NCI-H524 (cell line): Measurements from ENCODE around the gene GAL3ST2.
"Not testable (repeated sequence)": the region's sequence is repeated elsewhere in the genome, so short reads cannot be mapped to it uniquely, and the experiment has no call there.

Source experiments
- DNase-seq, 2 experiments: peaks; one replicate each; lab custom pipeline; 2025; lab: John Stamatoyannopoulos, UW

The GAL3ST2 gene

DNA sequence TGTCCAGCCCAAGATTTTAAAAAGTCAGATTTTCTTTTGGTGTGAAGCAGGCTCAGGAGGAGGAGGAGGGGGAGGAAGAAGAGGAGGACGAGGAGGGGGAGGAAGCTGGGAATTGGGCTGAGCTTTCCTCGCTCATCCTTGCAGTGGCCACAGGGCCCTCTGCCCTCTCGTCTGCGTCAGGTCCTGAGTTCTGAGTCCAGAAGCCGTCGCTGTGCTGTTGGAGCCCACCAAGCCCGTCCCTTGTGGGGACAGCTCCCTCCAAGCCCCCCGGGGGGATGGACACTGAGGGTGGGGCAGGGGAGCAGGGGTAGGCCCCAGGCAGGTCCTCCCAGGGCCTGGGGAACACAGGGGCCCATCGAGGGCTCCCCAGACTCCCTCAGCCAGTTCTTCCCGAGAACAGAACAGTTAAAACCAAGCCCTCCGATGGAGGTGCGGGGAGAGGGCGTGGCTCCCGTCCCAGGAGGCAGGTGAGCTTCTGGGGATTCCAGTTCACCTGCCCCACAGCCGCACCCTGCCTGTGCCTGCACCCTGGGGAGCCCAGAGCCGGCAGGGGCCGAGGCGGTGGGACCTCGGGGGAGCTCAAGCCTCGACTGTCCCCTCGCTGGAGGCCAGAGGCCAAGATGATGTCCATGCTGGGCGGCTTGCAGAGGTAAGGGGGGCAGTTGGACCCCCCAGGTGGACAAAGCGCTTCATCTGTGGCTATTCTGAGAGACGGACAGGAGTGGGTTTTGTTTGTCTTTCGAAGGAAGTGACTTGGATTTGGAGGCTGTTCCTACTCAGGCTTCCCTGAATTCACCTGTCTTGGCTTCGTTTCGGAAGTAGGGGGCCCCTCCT lies at the start of gene GAL3ST2:
GAL3ST2 (plus strand) TSS at position 487 of the 834 bp plus-strand sequence; CDS start at position 621, 134 bp downstream.
- no peak for DNase-seq

DNA sequence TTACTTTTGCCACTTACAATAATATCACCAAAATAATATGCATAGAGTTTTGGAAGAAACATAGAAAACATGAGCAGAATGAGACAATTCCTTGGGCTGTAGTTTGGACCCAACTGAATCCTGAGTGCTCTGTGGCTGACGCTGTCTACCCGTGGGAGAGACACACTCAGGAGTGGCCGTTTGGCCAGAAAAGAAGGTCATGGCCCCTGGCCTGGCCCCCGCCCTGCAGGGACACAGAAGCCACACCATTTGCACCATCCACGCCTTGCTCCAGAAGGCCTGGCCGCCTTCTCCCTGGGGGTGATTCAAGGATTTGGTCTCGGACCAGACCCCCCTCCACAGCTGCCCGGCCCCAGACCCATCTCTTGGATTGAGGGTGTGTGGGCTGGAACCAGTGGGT lies 48.6 kb upstream of the GAL3ST2 start:
- DNase-seq: no peak

DNA sequence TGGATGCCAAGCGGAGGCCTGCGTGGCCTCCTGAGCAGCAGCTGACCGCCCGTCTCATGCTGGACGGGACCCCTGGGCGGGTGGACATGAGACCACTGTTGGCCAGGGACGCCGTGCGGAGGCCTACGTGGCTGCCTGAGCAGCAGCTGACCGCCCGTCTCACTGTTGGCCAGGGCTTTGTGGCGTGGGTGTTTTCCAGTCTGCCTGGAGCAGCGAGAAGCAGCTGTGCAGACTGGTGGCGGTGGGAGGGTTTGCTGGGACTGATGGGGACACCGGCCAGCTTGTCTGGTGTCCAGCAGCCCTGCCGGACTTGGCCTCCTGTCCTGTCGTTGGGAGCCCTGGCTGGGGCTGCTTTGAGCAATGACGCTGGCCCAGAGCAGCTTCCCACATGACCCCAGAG lies 48.0 kb upstream of the GAL3ST2 start:
- no peak for DNase-seq

DNA sequence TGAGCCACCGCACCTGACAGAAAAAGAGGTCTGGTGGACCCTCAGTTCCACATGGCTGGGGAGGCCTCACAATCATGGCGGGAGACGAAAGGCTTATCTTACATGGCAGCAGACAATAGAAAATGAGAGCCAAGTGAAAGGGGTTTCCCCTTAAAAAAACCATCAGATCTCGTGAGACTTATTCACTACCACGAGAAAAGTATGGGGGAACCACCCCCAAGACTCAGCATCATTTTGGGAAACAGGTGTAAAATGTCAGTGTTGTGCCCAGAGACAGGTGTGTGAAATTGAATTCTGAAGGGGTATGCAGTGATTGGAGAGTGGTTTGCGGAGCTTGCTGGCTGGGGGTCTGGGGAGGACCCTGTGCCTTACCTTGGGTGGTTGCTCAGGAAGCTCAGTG lies 46.8 kb upstream of the GAL3ST2 start:
- no peak for DNase-seq

DNA sequence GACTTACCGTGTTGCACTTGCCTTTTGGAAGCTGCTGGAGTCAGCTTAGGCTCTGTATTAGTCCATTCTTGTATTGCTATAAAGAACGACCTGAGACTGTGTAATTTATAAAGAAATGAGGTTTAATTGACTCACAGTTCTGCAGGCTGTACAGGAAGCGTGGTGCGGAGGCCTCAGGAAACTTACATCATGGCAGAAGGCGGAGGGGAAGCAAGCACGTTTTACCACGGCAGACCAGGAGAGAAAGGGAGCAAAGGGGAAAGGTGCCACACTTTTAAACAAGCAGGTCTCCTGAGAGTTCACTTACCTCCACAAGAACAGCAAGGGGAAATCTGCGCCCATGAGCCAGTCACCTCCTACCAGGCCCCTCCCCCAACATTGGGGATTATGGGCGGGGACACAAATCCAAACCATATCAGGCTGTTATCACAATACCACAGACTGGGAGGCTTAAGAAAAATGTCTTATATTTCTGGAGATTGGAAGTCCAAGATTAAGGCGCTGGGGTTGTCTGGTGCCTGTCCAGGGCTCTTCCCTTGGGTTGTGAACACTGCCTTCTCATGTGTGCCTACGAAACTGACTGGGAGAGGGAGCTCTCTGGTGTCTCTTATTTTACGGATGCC lies 45.8 kb upstream of the GAL3ST2 start:
- DNase-seq: no peak

DNA sequence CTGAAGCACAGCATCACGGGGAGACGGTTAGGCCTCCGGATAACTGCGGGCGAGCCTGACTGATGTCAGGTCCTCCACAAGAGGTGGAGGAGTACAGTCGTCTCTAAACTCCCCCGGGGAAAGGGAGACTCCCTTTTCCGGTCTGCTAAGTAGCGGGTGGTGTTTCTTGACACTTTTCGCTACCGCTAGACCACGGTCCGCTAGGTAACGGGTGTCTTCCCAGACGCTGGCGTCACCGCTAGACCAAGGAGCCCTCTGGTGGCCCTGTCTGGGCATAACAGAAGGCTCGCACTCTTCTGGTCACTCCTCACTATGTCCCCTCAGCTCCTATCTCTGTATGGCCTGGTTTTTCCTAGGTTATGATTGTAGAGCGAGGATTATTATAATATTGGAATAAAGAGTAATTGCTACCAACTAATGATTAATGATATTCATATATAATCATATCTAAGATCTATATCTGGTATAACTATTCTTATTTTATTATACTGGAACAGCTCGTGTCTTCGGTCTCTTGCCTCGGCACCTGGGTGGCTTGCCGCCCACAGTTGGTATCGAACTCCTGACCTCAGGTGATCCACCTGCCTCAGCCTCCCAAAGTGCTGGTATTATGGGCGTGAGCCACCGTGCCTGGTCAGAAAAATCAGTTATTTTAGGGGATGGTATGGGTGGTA lies 44.0 kb upstream of the GAL3ST2 start:
- peak in 1 of 2 experiments; percentile 27 for DNase-seq

DNA sequence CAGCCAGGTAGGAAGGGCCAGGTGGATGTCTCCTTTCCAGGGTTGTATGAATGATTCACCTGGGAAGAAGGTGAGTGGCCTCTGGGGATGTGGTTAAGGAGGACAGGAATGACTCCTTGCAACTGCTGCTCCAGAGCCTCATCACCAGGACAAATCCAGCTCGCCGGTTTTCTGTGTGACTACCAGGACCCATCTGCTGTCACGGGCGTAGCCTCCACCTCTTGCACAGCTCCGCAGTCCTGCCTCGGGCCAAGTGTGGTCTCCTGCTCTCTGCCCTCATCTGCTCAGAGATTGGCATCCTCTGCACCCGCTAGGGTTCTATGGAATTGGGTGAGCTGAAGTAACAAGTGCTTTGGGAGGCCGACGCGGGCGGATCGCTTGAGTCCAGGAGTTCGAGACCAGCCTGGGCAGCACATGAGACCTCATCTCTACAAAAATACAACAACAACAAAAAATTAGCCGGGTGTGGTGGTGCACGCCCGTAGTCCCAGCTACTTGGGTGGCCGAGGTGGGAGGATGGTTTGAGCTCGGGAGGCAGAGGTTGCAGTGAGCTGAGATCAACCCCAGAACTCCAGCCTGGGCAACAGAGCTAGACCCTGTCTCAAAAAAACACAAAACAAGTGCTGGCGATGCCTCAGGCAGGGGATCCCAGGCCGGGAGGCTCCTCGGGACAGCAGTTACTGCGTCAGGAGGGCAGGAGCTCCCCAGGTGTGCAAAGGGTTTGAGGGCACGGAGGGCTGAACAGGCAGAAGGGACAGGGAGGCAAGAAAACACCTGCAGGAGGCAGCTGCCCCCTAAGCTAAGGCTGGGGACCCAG lies 43.0 kb upstream of the GAL3ST2 start:
- no peak for DNase-seq

DNA sequence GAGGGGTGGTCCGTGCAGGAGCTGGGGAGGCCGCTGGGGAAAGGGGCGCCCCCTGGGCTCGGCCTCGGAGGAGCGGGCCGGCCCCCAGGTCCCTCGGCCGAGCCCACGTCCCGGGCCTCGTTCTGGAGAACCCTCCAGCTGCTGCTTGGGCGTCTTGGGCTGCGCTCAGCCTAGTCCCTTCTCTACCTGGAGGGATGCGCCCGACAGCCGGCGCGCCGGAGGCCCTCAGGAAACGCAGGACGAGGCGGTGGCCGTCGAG lies 42.5 kb upstream of the GAL3ST2 start:
- no peak for DNase-seq

DNA sequence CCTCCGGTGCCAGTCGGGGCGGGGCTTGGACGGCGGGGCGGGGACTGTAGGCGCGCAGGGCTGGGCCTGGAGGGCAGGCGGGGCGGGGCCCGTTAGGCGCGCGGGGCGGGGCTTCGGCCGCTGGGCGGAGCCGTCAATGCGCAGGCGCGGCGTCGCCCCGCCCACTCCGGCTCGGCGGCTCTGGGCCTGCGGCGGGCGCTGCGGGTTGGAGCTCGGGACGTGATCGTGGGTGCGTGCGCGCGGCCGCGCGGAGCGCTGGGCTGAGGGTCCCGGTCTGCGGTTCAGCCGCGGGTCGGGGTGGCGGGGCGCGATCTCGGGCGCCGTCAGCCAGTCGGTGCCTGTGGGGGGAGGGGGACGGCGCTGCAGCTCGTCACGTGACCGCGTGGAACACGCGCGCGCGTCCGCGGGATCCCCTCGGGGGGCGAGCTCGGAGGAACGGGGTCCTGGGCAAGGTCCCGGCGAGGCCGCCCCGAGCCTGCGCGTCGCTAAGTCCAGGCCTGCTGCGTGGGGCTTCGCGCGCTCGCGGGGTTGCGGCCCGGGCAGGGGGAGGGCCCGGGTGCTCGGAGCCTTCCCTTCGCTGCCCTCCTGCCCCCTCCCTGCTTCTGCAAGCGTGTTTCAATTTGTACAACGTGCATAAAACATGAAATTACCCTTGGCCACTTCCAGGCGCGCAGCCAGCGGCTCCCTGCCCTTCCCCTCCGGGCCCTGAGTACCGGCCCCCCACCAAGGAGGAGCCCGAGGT lies 42.0 kb upstream of the GAL3ST2 start, which contains the start of gene D2HGDH:
D2HGDH (plus strand) TSS at position 164 of the 742 bp plus-strand sequence. CDS start 595 bp downstream, outside the sequence.
- peak; percentile 61 to 78 for DNase-seq

DNA sequence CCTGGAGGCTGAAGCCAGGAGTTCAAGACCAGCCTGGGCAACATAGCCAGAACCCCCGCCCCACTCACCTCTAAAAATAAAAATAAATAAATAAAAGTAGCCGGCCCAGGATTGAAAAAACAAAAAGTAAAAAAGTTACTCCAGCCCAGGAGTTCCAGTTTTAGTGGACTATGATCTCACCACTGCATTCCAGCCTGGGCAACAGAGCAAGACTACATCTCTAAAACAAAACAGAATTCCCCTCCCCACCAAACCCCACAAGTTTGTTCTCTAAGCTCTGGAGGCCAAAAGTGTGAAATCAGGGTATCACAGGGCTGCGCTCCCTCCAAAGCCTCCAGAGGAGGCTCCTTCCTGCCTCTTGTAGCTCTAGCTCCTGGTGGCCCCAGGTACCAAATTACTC lies 40.5 kb upstream of the GAL3ST2 start:
- DNase-seq: no peak

DNA sequence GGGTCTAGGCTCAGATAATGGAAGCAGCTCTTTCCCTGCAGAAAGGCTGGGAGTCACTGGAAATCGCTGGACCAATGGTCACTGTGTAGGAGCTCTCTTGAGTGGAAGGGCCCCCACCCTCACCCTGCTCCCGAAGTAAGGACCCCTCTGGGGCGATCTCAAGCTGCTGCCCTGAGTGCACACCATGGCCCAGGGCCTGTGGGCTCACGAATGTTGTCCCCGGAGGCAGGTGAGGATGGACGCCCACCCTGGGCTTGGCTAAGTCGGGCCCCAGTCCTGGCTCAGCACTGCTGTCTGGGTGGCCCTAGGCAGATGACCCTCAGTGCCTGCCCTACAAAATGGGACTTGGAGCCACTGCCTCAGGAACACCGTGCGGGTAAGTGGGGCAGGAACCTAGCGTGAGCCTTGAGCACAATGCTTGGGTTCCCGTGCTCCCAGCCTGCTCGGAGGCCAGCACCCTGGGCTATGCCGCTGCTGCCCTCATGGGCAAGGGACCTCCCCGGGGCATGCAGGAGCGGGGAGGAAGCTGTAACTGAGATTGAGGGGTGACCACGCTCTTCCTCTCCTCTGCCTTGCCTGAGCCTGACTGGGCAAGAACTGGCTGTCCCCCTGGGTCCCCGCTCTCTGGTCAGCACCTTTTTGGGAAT lies 38.5 kb upstream of the GAL3ST2 start:
- no peak for DNase-seq

DNA sequence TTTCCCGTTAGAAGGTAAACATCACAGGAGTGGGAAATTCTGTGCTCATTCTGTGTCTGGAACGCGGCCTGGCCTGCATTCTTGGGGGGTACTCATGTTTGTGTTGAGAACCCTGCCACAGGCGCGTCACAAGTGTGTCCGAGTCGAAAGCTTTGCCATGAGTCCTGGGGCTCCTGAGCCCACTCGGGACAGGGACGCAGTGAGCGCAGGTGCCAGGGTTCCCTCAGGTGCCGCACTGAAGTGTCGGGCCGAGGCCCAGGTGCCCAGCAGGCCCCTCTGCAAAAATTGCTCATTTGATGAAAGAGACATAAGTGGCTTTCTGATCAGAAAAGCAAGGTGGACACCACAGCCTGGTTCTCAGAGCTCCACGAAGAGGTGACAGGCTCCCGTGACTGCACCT lies 37.4 kb upstream of the GAL3ST2 start:
- DNase-seq: no peak

DNA sequence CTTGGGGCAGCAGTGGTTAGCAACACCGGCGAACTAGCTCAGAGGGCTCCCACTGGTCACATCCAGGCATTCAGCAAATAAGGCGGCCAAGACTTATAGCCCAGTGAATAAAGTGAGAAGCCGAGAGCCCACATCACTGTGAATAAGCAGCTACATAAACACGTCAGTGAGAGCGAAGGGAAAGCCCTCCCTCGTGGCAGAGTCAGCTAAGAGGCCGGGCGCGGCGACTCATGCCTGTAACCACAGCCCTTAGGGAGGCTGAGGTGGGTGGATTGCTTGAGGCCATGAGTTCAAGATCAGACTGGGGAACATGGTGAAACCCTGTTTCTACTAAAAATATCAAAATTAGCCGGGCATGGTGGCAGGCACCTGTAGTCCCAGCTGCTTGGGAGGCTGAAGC lies 37.0 kb upstream of the GAL3ST2 start:
- DNase-seq: no peak

DNA sequence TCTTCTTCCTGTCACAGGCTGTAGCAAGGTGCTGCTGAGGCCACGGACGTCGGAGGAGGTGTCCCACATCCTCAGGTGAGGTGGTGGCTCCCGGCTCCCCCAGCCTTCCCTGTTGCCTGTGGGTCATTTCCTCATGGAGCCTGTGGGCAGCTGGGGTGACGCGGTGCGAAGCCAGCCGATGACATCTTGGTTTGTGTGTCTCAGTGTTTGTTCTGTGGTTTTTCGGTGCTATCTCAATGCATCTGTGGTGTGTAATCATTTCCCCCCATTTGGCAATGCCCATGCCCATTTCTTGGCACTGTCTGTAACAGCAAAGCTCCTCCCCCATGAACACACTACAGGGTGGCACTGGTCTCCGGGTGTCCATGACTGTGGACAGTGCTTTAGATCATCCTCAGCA lies 35.6 kb upstream of the GAL3ST2 start:
- DNase-seq: no peak

DNA sequence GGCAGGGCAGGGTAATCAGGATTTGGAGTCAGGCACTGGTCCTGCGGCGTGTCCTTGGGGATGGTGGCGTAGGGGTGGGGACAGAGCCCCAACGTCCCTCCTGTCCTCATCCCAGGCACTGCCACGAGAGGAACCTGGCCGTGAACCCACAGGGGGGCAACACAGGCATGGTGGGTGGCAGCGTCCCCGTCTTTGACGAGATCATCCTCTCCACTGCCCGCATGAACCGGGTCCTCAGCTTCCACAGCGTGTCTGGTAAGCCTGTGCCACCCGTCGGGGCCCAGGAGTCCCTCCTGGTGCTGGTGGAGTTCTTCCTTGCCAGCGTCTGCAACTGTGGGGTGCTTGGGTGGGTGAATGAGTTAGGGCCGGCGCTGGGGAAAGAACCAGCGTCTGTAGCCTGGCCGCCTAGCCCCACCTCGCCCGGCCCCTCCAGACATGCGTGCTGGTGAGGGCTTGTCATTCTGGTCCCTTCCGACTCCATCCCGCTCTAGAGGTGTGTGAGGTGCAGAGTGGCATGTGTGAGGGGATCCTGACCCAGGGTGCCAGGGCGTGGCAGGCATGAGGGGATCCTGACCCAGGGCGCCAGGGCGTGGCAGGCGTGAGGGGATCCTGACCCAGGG lies 34.2 kb upstream of the GAL3ST2 start:
- DNase-seq: no peak

DNA sequence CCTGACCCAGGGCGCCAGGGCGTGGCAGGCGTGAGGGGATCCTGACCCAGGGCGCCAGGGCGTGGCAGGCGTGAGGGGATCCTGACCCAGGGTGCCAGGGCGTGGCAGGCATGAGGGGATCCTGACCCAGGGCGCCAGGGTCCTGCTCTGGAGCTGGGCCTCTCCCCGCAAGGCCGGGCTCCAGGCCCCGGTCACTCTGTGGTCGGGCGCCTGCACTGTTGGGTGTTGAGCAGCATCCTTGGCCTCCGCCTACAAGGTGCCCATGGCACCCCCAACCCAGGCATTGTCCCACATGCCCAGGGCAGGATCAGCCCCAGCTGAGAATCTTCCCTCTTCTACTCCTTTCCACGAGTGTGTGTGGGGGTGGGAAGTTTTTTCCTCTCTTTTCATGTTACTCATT lies 33.6 kb upstream of the GAL3ST2 start:
- not testable (repeated sequence) for DNase-seq

DNA sequence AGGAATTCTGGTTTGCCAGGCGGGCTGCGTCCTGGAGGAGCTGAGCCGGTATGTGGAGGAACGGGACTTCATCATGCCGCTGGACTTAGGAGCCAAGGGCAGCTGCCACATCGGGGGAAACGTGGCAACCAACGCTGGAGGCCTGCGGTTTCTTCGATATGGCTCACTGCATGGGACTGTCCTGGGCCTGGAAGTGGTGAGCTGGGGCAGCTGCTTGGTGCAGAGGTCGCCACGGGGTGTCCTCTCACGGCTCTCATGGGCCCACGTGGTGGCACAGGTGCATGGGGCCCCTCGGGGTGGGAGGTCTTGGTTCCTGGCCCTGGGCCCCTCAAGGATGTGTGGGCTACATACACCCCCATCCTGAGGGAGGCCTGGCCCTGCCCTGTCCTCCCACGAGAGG lies 33.0 kb upstream of the GAL3ST2 start:
- DNase-seq: no peak

DNA sequence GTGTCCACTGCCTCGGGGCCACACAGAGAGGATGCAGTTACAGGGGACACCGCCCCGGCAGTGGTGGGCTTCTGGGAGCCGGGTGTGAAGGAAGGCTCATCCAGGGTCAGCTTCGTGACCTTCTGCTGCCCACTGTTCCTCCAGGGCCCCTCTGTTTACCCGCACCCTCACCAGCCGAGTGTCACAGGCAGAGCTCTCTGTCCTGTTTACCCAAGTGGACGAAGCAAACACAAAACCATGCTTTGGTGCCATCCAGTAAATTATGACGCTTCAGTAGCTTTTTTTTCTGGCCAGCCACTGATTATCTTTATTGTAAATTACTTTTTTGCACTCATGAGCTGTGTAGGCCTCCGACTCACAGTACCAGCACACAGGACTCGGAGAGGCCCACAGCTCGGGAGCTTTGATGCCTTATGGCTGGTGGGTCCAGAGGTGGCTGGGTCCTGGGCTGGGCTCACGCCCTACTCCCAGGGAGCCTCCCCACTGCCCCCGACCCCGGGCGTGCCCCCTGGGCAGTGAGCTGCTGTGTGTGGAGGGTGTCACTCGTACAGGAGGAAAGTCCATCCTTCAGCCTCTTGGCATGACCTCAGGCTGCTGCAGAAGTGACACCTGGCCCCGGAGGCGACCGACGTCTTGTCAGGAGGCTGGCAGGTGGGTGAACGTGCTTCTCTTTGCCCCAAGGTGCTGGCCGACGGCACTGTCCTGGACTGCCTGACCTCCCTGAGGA lies 32.4 kb upstream of the GAL3ST2 start:
- no peak for DNase-seq

DNA sequence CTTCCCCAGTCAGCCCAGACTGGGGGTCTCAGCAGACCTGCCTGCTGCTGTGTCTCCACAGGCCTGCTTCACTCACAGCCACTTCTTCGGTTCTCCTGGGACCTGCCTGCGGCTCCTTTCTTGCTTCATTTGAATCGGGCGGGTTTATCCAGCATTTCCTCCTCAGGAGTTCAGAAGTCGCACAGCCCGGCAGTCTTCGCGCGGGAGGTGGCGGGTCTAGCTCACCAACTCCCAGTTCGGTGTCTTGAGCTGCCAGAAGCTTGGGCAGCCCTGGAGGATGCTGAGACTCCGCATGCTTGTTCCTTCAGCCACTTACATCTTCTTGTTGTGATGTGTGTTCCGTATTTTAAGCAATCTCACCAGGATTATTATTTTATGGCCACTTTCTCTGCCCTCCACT lies 31.3 kb upstream of the GAL3ST2 start:
- no peak for DNase-seq

DNA sequence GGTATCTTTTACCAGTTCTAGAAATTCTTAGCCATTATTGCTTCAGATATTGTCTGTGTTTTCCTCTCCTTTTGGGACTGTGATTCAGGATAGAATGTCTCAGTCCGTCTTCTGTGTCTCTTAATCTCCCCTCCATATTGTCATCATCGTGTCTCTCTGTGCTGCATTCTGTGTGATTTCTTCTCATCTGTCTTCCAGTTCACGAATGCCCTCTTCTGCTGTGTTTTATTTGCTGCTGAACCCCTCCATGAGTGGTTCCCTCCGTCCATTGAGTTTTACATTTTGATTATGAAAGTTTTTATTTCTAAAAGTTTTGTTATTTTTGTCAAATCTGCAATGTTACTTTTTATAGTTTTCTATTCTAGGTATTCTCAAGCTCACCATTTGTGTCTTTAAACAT lies 30.5 kb upstream of the GAL3ST2 start:
- no peak for DNase-seq
